HL-60 (cell line): Measurements from ENCODE around the gene PALM3.

ENCODE experiments used
- GABPA ChIP-seq: IDR thresholded peaks from 2 replicates; pipeline ENCODE4 v1.6.1; 2012; ENCODE audit warnings: low read depth
- POLR2AphosphoS5 ChIP-seq: IDR thresholded peaks from 2 replicates; pipeline ENCODE4 v1.6.1; 2012; ENCODE audit warnings: low read depth
- REST ChIP-seq: IDR thresholded peaks from 2 replicates; pipeline ENCODE4 v1.6.1; 2012; ENCODE audit warnings: low read depth; ENCODE audit not compliant: insufficient replicate concordance
- SPI1 ChIP-seq: IDR thresholded peaks from 2 replicates; pipeline ENCODE4 v1.6.1; 2012; ENCODE audit warnings: low read depth, mild to moderate bottlenecking, borderline replicate concordance
- TF ChIP-seq, protein P1 (sequence below): IDR thresholded peaks from one replicate; pipeline ENCODE4 v1.5.1; 2011; ENCODE audit warnings: low read length, control low read depth, inconsistent platforms; ENCODE audit not compliant: insufficient read depth

DNA sequence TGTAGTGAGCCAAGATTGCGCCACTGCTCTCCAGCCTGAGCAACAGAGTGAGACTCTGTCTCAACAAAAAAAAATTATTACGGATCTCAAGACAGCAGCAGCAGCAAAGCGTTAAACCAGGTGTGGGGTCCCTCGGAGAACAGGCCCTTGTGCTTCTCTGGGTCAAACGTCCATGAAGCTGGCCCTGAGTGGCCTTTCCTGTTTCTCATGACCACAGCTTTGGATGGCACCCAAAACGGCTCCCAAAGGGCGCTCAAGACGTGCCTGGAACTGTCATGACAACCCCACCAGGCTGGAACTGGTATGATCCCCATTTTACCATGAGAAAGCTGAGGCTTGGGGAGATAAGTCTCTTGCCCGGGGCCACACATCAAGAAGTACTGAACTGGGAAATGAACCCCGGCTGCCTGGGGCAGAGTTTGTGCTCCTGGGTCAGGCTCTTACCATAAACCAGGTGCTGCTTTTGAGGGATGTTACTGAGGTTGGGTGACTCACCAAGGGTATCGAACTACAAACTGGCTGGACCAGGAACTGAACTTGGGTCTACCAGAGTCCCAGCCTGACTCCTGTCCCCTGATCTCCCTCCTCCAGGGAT is 40.3 kb upstream of the PALM3 start:
- TF ChIP-seq POLR2AphosphoS5: no peak
- TF ChIP-seq, protein P1, sequence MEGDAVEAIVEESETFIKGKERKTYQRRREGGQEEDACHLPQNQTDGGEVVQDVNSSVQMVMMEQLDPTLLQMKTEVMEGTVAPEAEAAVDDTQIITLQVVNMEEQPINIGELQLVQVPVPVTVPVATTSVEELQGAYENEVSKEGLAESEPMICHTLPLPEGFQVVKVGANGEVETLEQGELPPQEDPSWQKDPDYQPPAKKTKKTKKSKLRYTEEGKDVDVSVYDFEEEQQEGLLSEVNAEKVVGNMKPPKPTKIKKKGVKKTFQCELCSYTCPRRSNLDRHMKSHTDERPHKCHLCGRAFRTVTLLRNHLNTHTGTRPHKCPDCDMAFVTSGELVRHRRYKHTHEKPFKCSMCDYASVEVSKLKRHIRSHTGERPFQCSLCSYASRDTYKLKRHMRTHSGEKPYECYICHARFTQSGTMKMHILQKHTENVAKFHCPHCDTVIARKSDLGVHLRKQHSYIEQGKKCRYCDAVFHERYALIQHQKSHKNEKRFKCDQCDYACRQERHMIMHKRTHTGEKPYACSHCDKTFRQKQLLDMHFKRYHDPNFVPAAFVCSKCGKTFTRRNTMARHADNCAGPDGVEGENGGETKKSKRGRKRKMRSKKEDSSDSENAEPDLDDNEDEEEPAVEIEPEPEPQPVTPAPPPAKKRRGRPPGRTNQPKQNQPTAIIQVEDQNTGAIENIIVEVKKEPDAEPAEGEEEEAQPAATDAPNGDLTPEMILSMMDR: no peak
- TF ChIP-seq REST: no peak
- TF ChIP-seq GABPA: no peak
- TF ChIP-seq SPI1: no peak
